Epithelial cell of proximal tubule (primary cell): Measurements from ENCODE around the gene SLC27A4. TPM values are rescaled to one million over a fixed set of nuclear protein-coding genes. Genes with fewer than 3 reads are reported as not detected.
A peak's percentile ranks its signal among the peaks of the same experiment; 100 is the strongest.

Source experiments
- DNase-seq: peaks from one replicate; pipeline ENCODE4 v3.0.0-alpha.2; 2011; ENCODE audit warnings: low read depth
- H3K4me3 ChIP-seq: 2 replicates; pipeline ENCODE4 v1.5.1; 2011; ENCODE audit warnings: low read depth, mild to moderate bottlenecking, low read length
- CTCF ChIP-seq: conservative IDR thresholded peaks from 2 replicates; pipeline ENCODE4 v1.5.1; 2012; ENCODE audit warnings: low read depth, mild to moderate bottlenecking, low read length
- total RNA-seq: library from RNA; depleted of rRNA; stranded (reverse); fragments of >200 nt; gene quantifications from 2 replicates; pipeline ENCODE4 v1.2.3, GENCODE V29; 2015

SLC27A4 gene
- total RNA-seq, 1 donor from 2014 or later, result 27.7 TPM

- H3K4me3 ChIP-seq, result no peak overlapping the region
- no peak for TF ChIP-seq CTCF
- DNase-seq, result no peak
These were observed 25.6 kb upstream of the SLC27A4 start for GRCh38 chr9:128314697-128315096.

- no peak for DNase-seq
- TF ChIP-seq CTCF, result no peak
- H3K4me3 ChIP-seq, result no peak overlapping the region
These were observed 23.9 kb upstream of the SLC27A4 start for GRCh38 chr9:128316421-128316820.

- H3K4me3 ChIP-seq, result no peak overlapping the region
- no peak for DNase-seq
- TF ChIP-seq CTCF, result no peak
These were observed 22.7 kb upstream of the SLC27A4 start for GRCh38 chr9:128317629-128318028.

GRCh38 chr9:128321343-128321742 is 19.0 kb upstream of the SLC27A4 start:
- DNase-seq, result no peak
- peak overlapping the region; percentile 100 for H3K4me3 ChIP-seq
- TF ChIP-seq CTCF, result no peak

- TF ChIP-seq CTCF, result no peak
- DNase-seq, result no peak
- H3K4me3 ChIP-seq, result peak overlapping the region; percentile 100
These were observed 18.4 kb upstream of the SLC27A4 start for GRCh38 chr9:128321879-128322403.

- peak within 1 kb of the TSS; percentile 100 for H3K4me3 ChIP-seq
- no peak for TF ChIP-seq CTCF
- peak; percentile 71 for DNase-seq
These were observed 17.7 kb upstream of the SLC27A4 start, which contains the start of the genes COQ4 and TRUB2 for GRCh38 chr9:128322404-128323211. Gene COQ4, plus strand, starts transcription at chr9:128322839. Its CDS starts 20 bp downstream, at chr9:128322859. Gene TRUB2, minus strand, starts transcription at chr9:128322447. Its CDS starts 39 bp downstream, at chr9:128322408.
